Ishikawa (cell line): ENCODE data around the gene FBLN1.
A peak's percentile ranks its signal among the peaks of the same experiment; 100 is the strongest.

Experiments used
- CEBPB ChIP-seq: IDR thresholded peaks from 2 replicates; pipeline ENCODE4 v1.6.1; 2012
- CREB1 ChIP-seq: IDR thresholded peaks from 2 replicates; pipeline ENCODE4 v1.6.1; 2012; ENCODE audit warnings: low read depth
- EGR1 ChIP-seq: IDR thresholded peaks from 2 replicates; pipeline ENCODE4 v1.6.1; 2012
- EP300 ChIP-seq: IDR thresholded peaks from 2 replicates; pipeline ENCODE4 v1.6.1; 2012; ENCODE audit warnings: borderline replicate concordance
- FOXM1 ChIP-seq: IDR thresholded peaks from 2 replicates; pipeline ENCODE4 v1.6.1; 2012; ENCODE audit warnings: low read depth, borderline replicate concordance
- NFIC ChIP-seq: IDR thresholded peaks from 2 replicates; pipeline ENCODE4 v1.6.1; 2012
- RAD21 ChIP-seq: IDR thresholded peaks from 2 replicates; pipeline ENCODE4 v1.6.1; 2012; ENCODE audit warnings: low read depth
- REST ChIP-seq: IDR thresholded peaks from 2 replicates; pipeline ENCODE4 v1.6.1; 2012; ENCODE audit warnings: low read depth, mild to moderate bottlenecking
- TAF1 ChIP-seq: IDR thresholded peaks from 2 replicates; pipeline ENCODE4 v1.6.1; 2012; ENCODE audit warnings: low read depth, mild to moderate bottlenecking
- TCF12 ChIP-seq: IDR thresholded peaks from 2 replicates; pipeline ENCODE4 v1.6.1; 2012; ENCODE audit warnings: low read depth
- TEAD4 ChIP-seq: IDR thresholded peaks from 2 replicates; pipeline ENCODE4 v1.6.1; 2012
- YY1 ChIP-seq: IDR thresholded peaks from 2 replicates; pipeline ENCODE4 v1.6.1; 2012; ENCODE audit warnings: low read depth
- ZBTB7A ChIP-seq: IDR thresholded peaks from 2 replicates; pipeline ENCODE4 v1.6.1; 2012; ENCODE audit warnings: low read depth
- TF ChIP-seq, protein P1 (sequence below): IDR thresholded peaks from 2 replicates; pipeline ENCODE4 v1.6.1; 2012
- TF ChIP-seq, protein P2 (sequence below): IDR thresholded peaks from 2 replicates; pipeline ENCODE4 v1.6.1; 2012

The FBLN1 gene

GRCh38 chr22:45600790-45601730, 98.4 kb downstream of the FBLN1 start:
- TF ChIP-seq TAF1 (no peak), YY1 (no peak), ZBTB7A (no peak), REST (no peak), EP300 (no peak), NFIC (no peak), TCF12 (no peak), CREB1 (no peak), CEBPB (no peak), RAD21 (no peak), TEAD4 (no peak), EGR1 (no peak)
- TF ChIP-seq, protein P1, sequence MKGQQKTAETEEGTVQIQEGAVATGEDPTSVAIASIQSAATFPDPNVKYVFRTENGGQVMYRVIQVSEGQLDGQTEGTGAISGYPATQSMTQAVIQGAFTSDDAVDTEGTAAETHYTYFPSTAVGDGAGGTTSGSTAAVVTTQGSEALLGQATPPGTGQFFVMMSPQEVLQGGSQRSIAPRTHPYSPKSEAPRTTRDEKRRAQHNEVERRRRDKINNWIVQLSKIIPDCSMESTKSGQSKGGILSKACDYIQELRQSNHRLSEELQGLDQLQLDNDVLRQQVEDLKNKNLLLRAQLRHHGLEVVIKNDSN: no peak
- TF ChIP-seq, protein P2, sequence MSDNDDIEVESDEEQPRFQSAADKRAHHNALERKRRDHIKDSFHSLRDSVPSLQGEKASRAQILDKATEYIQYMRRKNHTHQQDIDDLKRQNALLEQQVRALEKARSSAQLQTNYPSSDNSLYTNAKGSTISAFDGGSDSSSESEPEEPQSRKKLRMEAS: no peak

- TF ChIP-seq, protein P1: no peak
- TF ChIP-seq TEAD4 (no peak), REST (no peak), TCF12 (no peak), CEBPB (no peak), YY1 (no peak), FOXM1 (no peak), ZBTB7A (no peak), NFIC (no peak), EP300 (no peak), CREB1 (no peak), EGR1 (no peak), RAD21 (no peak), TAF1 (no peak)
- TF ChIP-seq, protein P2: no peak
These were observed 99.5 kb downstream of the FBLN1 start for GRCh38 chr22:45602004-45602733.

DNA sequence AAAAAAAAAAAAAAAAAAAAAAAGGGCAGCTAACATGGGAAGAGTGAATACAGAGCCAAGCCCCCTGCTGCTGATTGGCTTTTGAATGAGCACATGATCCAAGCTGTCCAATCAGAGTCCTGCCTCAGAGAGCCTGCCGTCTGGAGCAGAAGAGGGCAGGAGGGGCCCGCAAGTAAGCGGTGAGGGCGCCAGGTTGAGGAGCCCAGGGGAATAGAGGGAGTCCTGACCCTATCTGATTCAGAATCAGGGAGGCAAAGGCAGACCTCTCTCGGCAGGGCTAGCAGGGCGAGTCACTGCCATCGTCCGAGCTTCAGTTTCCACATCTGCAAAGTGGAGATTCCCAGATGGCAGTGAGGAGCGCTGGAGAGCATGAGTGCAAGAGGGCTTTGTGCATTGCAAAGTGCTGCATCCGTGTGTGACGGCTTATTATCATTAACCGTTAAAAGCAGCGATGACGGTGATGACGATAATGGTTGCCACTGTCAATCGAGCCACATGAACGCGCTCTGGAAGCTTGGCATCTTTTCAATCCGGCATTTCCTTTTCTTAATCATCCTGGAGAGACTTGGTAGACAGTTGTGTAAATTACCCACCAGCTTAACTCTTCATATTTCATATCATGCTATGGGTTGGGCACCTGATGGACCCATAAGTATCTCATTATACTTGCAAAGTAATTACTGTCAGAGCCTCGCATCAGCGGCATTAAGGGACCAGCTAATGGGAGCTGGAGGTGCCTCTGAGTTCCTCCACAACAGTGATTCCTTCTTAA, 100.3 kb downstream of the FBLN1 start:
- TF ChIP-seq, protein P1: peak; percentile 95
- TF ChIP-seq ZBTB7A: no peak
- TF ChIP-seq, protein P2: 0 out of 2 replicates have a peak, but pooled peaks have one; percentile 26

DNA sequence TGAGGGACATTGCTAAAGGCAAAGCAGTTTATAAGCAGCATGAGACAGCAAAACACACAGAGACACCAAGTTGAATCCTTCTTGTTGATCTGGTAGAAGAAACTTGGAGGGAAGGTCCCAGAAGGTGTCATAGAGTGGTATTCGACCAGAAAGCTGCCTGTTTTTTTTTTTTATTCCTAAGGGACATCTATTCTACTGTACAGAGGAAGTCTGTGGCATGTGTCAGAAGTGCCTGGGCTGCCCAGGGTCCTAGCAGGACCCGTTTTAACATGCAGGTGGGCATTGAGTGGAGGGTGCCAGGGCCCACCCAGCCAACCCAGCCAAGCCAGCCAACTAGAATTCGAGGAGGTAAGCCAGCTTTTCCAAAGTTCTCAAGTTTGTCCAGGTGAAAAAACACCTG, 100.9 kb downstream of the FBLN1 start:
- TF ChIP-seq, protein P1: no peak
- no peak for TF ChIP-seq REST
- TF ChIP-seq, protein P2: no peak
- no peak for TF ChIP-seq TEAD4
- TF ChIP-seq YY1: no peak
- no peak for TF ChIP-seq RAD21
- no peak for TF ChIP-seq EP300
- TF ChIP-seq ZBTB7A: no peak
- no peak for TF ChIP-seq CEBPB
- no peak for TF ChIP-seq TCF12
- TF ChIP-seq NFIC: no peak
